ENCODE data around the gene TRIP4.
"Not testable (repeated sequence)": the region's sequence is repeated elsewhere in the genome, so short reads cannot be mapped to it uniquely, and the experiment has no call there.

DNA sequence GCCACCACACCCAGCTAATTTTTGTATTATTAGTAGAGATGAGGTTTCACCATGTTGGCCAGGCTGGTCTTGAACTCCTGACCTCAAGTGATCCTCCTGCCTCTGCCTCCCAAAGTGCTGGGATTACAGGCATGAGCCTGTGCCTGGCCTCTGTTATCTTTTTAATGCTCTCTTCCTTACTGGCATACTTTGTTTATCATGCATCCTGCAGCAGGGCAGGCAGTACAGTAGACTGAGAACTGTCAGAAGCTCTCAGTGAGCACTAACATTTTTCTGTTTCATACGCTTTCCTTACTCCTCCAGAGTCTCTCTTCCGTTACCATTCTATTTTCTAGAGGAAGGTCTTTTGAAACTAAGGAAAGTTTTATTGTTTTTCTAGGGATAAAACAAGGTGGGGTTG is 108.3 kb downstream of the TRIP4 start:
- TF ChIP-seq, protein P1, sequence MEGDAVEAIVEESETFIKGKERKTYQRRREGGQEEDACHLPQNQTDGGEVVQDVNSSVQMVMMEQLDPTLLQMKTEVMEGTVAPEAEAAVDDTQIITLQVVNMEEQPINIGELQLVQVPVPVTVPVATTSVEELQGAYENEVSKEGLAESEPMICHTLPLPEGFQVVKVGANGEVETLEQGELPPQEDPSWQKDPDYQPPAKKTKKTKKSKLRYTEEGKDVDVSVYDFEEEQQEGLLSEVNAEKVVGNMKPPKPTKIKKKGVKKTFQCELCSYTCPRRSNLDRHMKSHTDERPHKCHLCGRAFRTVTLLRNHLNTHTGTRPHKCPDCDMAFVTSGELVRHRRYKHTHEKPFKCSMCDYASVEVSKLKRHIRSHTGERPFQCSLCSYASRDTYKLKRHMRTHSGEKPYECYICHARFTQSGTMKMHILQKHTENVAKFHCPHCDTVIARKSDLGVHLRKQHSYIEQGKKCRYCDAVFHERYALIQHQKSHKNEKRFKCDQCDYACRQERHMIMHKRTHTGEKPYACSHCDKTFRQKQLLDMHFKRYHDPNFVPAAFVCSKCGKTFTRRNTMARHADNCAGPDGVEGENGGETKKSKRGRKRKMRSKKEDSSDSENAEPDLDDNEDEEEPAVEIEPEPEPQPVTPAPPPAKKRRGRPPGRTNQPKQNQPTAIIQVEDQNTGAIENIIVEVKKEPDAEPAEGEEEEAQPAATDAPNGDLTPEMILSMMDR (conservative IDR thresholded peaks at IDR 0.05 in 1 of 2, IDR thresholded peaks at IDR 0.05 in 1 of 2; ENCODE audit: low read depth in 1 of 2, low read length in 2 of 2), result not testable (repeated sequence)
- not testable (repeated sequence) for TF ChIP-seq EZH2 (IDR thresholded peaks at IDR 0.05; ENCODE audit: low read length, missing control alignments)

All from fibroblast of lung (primary cell).